SK-N-SH treated with all-trans-retinoic acid at 6 μM for 48 hours (cell line): ENCODE results near the gene L1CAM.

ENCODE experiments used
- ARNTL ChIP-seq: fragments of 450-650 bp; formaldehyde crosslinking; IDR thresholded peaks from 2 replicates; pipeline ENCODE4 v1.5.0; 2020; ENCODE audit warnings: low read depth, mild to moderate bottlenecking, moderate library complexity, borderline replicate concordance
- BACH2 ChIP-seq: fragments of 250-450 bp; sonication (Bioruptor Pico); IDR thresholded peaks from 2 replicates; pipeline ENCODE4 v1.9.0; 2021; ENCODE audit warnings: mild to moderate bottlenecking, borderline replicate concordance
- CREB5 ChIP-seq: fragments of 250-450 bp; sonication (Bioruptor Pico); IDR thresholded peaks from 2 replicates; pipeline ENCODE4 v1.5.1; 2020; ENCODE audit warnings: low read depth, mild to moderate bottlenecking, moderate library complexity
- CSDC2 ChIP-seq: fragments of 250-450 bp; sonication (Bioruptor Pico); IDR thresholded peaks from 2 replicates; pipeline ENCODE4 v1.5.0; 2020; ENCODE audit warnings: mild to moderate bottlenecking, moderate library complexity
- SNAI2 ChIP-seq: fragments of 250-450 bp; sonication (Bioruptor Pico); IDR thresholded peaks from 2 replicates; pipeline ENCODE4 v1.5.0; 2020; ENCODE audit warnings: mild to moderate bottlenecking, moderate library complexity
- TCF4 ChIP-seq: fragments of 250-450 bp; sonication (Bioruptor Pico); IDR thresholded peaks from 2 replicates; pipeline ENCODE4 v1.8.0; 2021; ENCODE audit warnings: mild to moderate bottlenecking, moderate library complexity, borderline replicate concordance
- TOX ChIP-seq: fragments of 250-450 bp; sonication (Bioruptor Pico); IDR thresholded peaks from 2 replicates; pipeline ENCODE4 v1.8.0; 2021; ENCODE audit warnings: mild to moderate bottlenecking, moderate library complexity, borderline replicate concordance
- ZC3H10 ChIP-seq: fragments of 250-450 bp; sonication (Bioruptor Pico); IDR thresholded peaks from 2 replicates; pipeline ENCODE4 v1.5.1; 2021; ENCODE audit warnings: mild to moderate bottlenecking, moderate library complexity
- ZFP3 ChIP-seq: fragments of 250-450 bp; sonication (Bioruptor Pico); IDR thresholded peaks from 2 replicates; pipeline ENCODE4 v1.5.0; 2020; ENCODE audit warnings: mild to moderate bottlenecking, moderate library complexity
- ZFP30 ChIP-seq: fragments of 450-650 bp; formaldehyde crosslinking; IDR thresholded peaks from 2 replicates; pipeline ENCODE4 v1.5.0; 2022; ENCODE audit warnings: mild to moderate bottlenecking, moderate library complexity
- ZNF70 ChIP-seq: fragments of 450-650 bp; formaldehyde crosslinking; IDR thresholded peaks from 2 replicates; pipeline ENCODE4 v1.5.0; 2020; ENCODE audit warnings: mild to moderate bottlenecking, moderate library complexity

- no peak for TF ChIP-seq CREB5 (CRISPR knock-in tag)
- no peak for TF ChIP-seq TCF4 (CRISPR knock-in tag)
- no peak for TF ChIP-seq TOX
- TF ChIP-seq BACH2, result no peak
- TF ChIP-seq ZC3H10 (CRISPR knock-in tag), result no peak
- TF ChIP-seq SNAI2 (CRISPR knock-in tag), result no peak
- no peak for TF ChIP-seq CSDC2 (CRISPR knock-in tag)
- TF ChIP-seq ZFP30 (CRISPR knock-in tag), result no peak
- TF ChIP-seq ARNTL, result no peak
- TF ChIP-seq ZNF70 (CRISPR knock-in tag), result no peak
- TF ChIP-seq ZFP3 (CRISPR knock-in tag), result no peak
These were observed at the start of gene L1CAM for GRCh38 chrX:153885968-153886903.
